Right ventricle myocardium inferior (tissue), 1 donor: ENCODE data around the gene HJURP. TPM values are rescaled to one million over a fixed set of nuclear protein-coding genes. Genes with fewer than 3 reads are reported as not detected.

Source experiments
- ATAC-seq: fragments of 200-7000 bp; cut with Tn5 transposase; one replicate; pipeline ENCODE4 v1.9.1; 2020; ENCODE audit warnings: mild to moderate bottlenecking, moderate library complexity
- DNase-seq: peaks from one replicate; pipeline ENCODE4 v3.0.0; 2021; ENCODE audit errors: missing footprints
- intact Hi-C: fragments of 100-400 bp; cut with DNase I; formaldehyde crosslinking; loops from one replicate; pipeline ENCODE4 v1.11.0; 2022
- total RNA-seq: library from RNA; stranded (reverse); fragmentation: NEBNext Ultra II Directional; extraction: Animal tissue kit (Norgen Biotek cat#: 25700); gene quantifications from one replicate; pipeline ENCODE4 v1.2.1, GENCODE V29; 2021
- donor health status: DM: no; HTN: yes; CAD: no; lungs with severe emphysema.

Gene HJURP
- total RNA-seq, 1 donor from 2014 or later, result 0.41 TPM

GRCh38 chr2:233851169-233851568, 3.2 kb downstream of the HJURP start:
- intact Hi-C loops, result no loop called here
- ATAC-seq (no peak), DNase-seq (no peak)

GRCh38 chr2:233850745-233851144, 3.6 kb downstream of the HJURP start:
- intact Hi-C loops, result no loop called here
- DNase-seq, result no peak

GRCh38 chr2:233849607-233850271, 4.6 kb downstream of the HJURP start:
- DNase-seq, result no peak
- no peak for ATAC-seq
- intact Hi-C loops, result no loop called here

More at GRCh38 chr2:233850745-233851144, 3.6 kb downstream of the HJURP start:
- no peak for ATAC-seq

- intact Hi-C loops, result no loop called here
- DNase-seq (no peak), ATAC-seq (no peak)
These were observed 6.1 kb downstream of the HJURP start for GRCh38 chr2:233848276-233848675.

- intact Hi-C loops, result no loop called here
- DNase-seq, result no peak
- no peak for ATAC-seq
These were observed 7.0 kb downstream of the HJURP start for GRCh38 chr2:233847248-233847898.

GRCh38 chr2:233846387-233847247, 7.7 kb downstream of the HJURP start:
- intact Hi-C loops, result no loop called here
- no peak for ATAC-seq

GRCh38 chr2:233845301-233846060, 8.9 kb downstream of the HJURP start:
- ATAC-seq, result no peak
- no peak for DNase-seq
- intact Hi-C loops, result no loop called here

More at GRCh38 chr2:233846387-233847247, 7.7 kb downstream of the HJURP start:
- no peak for DNase-seq

GRCh38 chr2:233844836-233845235, 9.5 kb downstream of the HJURP start:
- intact Hi-C loops, result no loop called here

GRCh38 chr2:233844064-233844807, 10.1 kb downstream of the HJURP start:
- DNase-seq, result no peak
- intact Hi-C loops, result no loop called here
- ATAC-seq, result no peak

More at GRCh38 chr2:233844836-233845235, 9.5 kb downstream of the HJURP start:
- DNase-seq (no peak), ATAC-seq (no peak)

- intact Hi-C loops, result no loop called here
- no peak for ATAC-seq
- no peak for DNase-seq
These were observed 13.2 kb downstream of the HJURP start for GRCh38 chr2:233841183-233841582.

GRCh38 chr2:233840520-233840919, 13.8 kb downstream of the HJURP start:
- no peak for ATAC-seq
- intact Hi-C loops, result no loop called here
- DNase-seq, result no peak

GRCh38 chr2:233839447-233839820, 14.9 kb downstream of the HJURP start:
- ATAC-seq, result no peak
- no peak for DNase-seq
- intact Hi-C loops, result no loop called here

GRCh38 chr2:233838726-233839446, 15.4 kb downstream of the HJURP start:
- DNase-seq (no peak), ATAC-seq (no peak)
- intact Hi-C loops, result no loop called here

GRCh38 chr2:233838251-233838650, 16.1 kb downstream of the HJURP start:
- no peak for ATAC-seq
- DNase-seq, result no peak
- intact Hi-C loops, result no loop called here

- no peak for DNase-seq
- intact Hi-C loops, result no loop called here
- ATAC-seq, result no peak
These were observed 16.6 kb downstream of the HJURP start for GRCh38 chr2:233837694-233838229.

GRCh38 chr2:233836359-233836758, 18.0 kb downstream of the HJURP start:
- no peak for DNase-seq
- intact Hi-C loops, result no loop called here
- ATAC-seq, result no peak
